ENCODE results near the gene DLEU7.

DLEU7 gene

GRCh38 chr13:50843257-50844083 lies at the start of gene DLEU7:
TSS of gene DLEU7 (minus strand) at chr13:50843692. CDS start at chr13:50843646, 46 bp downstream.
- no peak within 1 kb of the TSS for H3K4me3 ChIP-seq (ENCODE audit: low read depth, low read length)
- no peak for DNase-seq (ENCODE audit: low read depth)

DNA sequence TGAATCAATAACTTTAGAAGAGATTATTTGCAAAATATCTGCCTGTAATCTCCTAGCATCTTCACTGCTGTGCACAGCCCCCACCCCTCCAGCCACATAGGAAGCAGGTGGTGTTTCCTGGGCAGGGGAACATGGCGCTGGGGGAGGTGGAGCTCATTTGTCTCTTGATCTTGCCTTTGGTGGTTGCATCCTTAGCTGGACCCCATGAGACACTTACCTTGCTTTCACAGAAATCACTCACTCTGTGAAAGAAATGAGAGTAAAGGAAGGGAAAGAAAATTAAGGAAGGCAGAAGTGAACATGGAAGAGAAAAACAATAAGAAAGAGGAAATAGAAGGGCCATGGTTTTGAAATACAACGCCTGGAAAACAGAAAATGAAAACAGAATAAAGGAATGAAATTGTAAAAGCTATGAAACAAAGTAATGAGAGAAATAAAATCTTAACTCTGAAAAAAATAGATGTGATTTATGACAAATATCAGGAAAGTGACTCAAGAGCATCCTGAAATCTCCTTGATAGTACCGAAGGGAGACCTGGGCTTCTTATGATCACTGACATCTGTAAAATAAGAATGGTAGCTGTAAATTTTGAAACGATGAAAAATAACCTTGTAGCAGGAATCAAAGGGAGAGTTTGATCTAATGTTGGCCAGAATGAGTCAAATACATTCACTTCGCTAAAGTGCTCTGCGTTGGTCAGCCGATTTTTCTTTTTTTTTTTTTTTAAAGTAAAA lies 48.9 kb upstream of the DLEU7 start:
- no peak for DNase-seq (ENCODE audit: low read depth)
- H3K4me3 ChIP-seq (ENCODE audit: low read depth, low read length): peak overlapping the region; percentile 35; the same call in 1 of the 2 replicates
- TF ChIP-seq, protein P1, sequence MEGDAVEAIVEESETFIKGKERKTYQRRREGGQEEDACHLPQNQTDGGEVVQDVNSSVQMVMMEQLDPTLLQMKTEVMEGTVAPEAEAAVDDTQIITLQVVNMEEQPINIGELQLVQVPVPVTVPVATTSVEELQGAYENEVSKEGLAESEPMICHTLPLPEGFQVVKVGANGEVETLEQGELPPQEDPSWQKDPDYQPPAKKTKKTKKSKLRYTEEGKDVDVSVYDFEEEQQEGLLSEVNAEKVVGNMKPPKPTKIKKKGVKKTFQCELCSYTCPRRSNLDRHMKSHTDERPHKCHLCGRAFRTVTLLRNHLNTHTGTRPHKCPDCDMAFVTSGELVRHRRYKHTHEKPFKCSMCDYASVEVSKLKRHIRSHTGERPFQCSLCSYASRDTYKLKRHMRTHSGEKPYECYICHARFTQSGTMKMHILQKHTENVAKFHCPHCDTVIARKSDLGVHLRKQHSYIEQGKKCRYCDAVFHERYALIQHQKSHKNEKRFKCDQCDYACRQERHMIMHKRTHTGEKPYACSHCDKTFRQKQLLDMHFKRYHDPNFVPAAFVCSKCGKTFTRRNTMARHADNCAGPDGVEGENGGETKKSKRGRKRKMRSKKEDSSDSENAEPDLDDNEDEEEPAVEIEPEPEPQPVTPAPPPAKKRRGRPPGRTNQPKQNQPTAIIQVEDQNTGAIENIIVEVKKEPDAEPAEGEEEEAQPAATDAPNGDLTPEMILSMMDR (IDR thresholded peaks at IDR 0.05; ENCODE audit: low read depth, low read length, missing control alignments): no peak

More at GRCh38 chr13:50843257-50844083, at the start of gene DLEU7:
- TF ChIP-seq, protein P1 (IDR thresholded peaks at IDR 0.05; ENCODE audit: low read depth, low read length, missing control alignments): no peak

GRCh38 chr13:50891206-50891605 lies 47.7 kb upstream of the DLEU7 start:
- H3K4me3 ChIP-seq (ENCODE audit: low read depth, low read length): no peak overlapping the region
- TF ChIP-seq, protein P1 (IDR thresholded peaks at IDR 0.05; ENCODE audit: low read depth, low read length, missing control alignments): no peak
- DNase-seq (ENCODE audit: low read depth): no peak

DNA sequence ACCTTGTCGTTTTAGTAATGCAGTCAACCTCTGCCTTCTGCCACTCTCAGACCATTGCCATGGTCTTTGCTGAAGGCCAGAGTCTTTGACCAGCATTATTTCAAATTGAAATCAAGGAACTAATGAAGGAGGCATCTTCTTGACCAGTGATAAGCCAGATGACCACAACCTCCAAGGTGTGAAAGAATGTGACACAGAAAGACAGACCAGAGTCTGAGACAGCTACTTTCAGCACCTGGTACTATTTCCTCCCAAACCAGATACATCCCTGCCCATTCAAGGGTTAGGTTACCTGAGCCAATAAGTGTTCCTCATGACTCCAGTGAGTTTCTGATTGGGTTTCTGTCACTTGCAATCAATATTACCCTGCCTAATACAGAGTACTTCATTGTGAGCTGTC lies 45.8 kb upstream of the DLEU7 start:
- H3K4me3 ChIP-seq (ENCODE audit: low read depth, low read length): no peak overlapping the region
- no peak for DNase-seq (ENCODE audit: low read depth)
- TF ChIP-seq, protein P1 (IDR thresholded peaks at IDR 0.05; ENCODE audit: low read depth, low read length, missing control alignments): no peak

GRCh38 chr13:50888362-50888761 lies 44.9 kb upstream of the DLEU7 start:
- TF ChIP-seq, protein P1 (IDR thresholded peaks at IDR 0.05; ENCODE audit: low read depth, low read length, missing control alignments): no peak
- DNase-seq (ENCODE audit: low read depth): no peak
- no peak overlapping the region for H3K4me3 ChIP-seq (ENCODE audit: low read depth, low read length)

DNA sequence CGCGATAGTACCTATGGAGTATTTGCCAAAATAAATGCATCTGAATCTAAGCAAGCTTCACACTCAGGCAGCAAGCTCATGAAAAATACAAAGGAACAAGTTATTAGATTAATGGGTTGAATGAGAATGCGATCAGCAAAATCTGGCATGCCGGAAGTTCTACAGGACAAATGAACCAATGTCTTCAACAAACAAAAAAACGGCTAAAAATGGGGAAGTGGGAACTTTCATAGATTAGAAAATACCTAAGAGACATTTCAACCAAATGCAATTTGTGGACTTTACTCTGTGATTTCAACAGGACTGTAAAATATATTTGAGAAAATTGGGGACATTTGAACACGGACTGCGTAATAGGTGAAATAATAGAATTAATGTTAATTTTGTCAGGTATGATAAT lies 43.7 kb upstream of the DLEU7 start:
- no peak for DNase-seq (ENCODE audit: low read depth)
- no peak overlapping the region for H3K4me3 ChIP-seq (ENCODE audit: low read depth, low read length)
- TF ChIP-seq, protein P1 (IDR thresholded peaks at IDR 0.05; ENCODE audit: low read depth, low read length, missing control alignments): no peak
